H9 (cell line): ENCODE results near the gene OST4. TPM values are rescaled to one million over a fixed set of nuclear protein-coding genes. Genes with fewer than 3 reads are reported as not detected.

Experiments
- DNase-seq: peaks from one replicate; pipeline ENCODE4 v3.0.0-alpha.2; 2017
- H2AFZ ChIP-seq: one replicate; pipeline ENCODE4 v1.6.1; 2013; ENCODE audit warnings: mild to moderate bottlenecking, low read length, control low read depth, moderate library complexity
- H2AK5ac ChIP-seq: 2 replicates; pipeline ENCODE4 v1.6.1; 2013; ENCODE audit warnings: low read length, control low read depth, mixed read lengths; ENCODE audit not compliant: insufficient read length
- H2BK120ac ChIP-seq: one replicate; pipeline ENCODE4 v1.6.1; 2013; ENCODE audit warnings: low read depth, mild to moderate bottlenecking, low read length, control low read depth, inconsistent platforms; ENCODE audit not compliant: poor library complexity, severe bottlenecking
- H2BK12ac ChIP-seq: 2 replicates; pipeline ENCODE4 v1.6.1; 2013; ENCODE audit warnings: low read length, control low read depth, mixed read lengths, low read depth; ENCODE audit not compliant: insufficient read length
- H2BK15ac ChIP-seq: 2 replicates; pipeline ENCODE4 v1.6.1; 2013; ENCODE audit warnings: low read depth, low read length, control low read depth
- H2BK20ac ChIP-seq: one replicate; pipeline ENCODE4 v1.6.1; 2013; ENCODE audit warnings: low read depth, mild to moderate bottlenecking, low read length, control low read depth, inconsistent platforms; ENCODE audit not compliant: poor library complexity, severe bottlenecking
- H2BK5ac ChIP-seq: 2 replicates; pipeline ENCODE4 v1.6.1; 2013; ENCODE audit warnings: low read length, control low read depth, mixed read lengths; ENCODE audit not compliant: insufficient read length
- H3K14ac ChIP-seq: 2 replicates; pipeline ENCODE4 v1.6.1; 2013; ENCODE audit warnings: low read length, control low read depth; ENCODE audit not compliant: insufficient read depth
- H3K18ac ChIP-seq: 2 replicates; pipeline ENCODE4 v1.6.1; 2013; ENCODE audit warnings: low read depth, mild to moderate bottlenecking, mixed read lengths, low read length, control low read depth; ENCODE audit not compliant: insufficient read length
- H3K23ac ChIP-seq: 2 replicates; pipeline ENCODE4 v1.6.1; 2013; ENCODE audit warnings: low read length, control low read depth, mixed read lengths, low read depth; ENCODE audit not compliant: insufficient read length
- H3K23me2 ChIP-seq: 2 replicates; pipeline ENCODE4 v1.6.1; 2013; ENCODE audit warnings: low read depth, mild to moderate bottlenecking, mixed read lengths, low read length, control low read depth; ENCODE audit not compliant: insufficient read length, poor library complexity, severe bottlenecking
- H3K27ac ChIP-seq: 2 replicates; pipeline ENCODE4 v1.5.1; 2013; ENCODE audit warnings: low read length, control low read depth, mixed read lengths, low read depth; ENCODE audit not compliant: insufficient read length
- H3K27me3 ChIP-seq: 2 replicates; pipeline ENCODE4 v1.6.1; 2013; ENCODE audit warnings: low read length, control low read depth, inconsistent platforms; ENCODE audit not compliant: insufficient read depth
- H3K4ac ChIP-seq: 2 replicates; pipeline ENCODE4 v1.6.1; 2013; ENCODE audit warnings: low read depth, mild to moderate bottlenecking, control low read depth, inconsistent platforms, low read length, moderate library complexity
- H3K4me1 ChIP-seq: 2 replicates; pipeline ENCODE4 v1.6.1; 2013; ENCODE audit warnings: low read length, control low read depth, inconsistent platforms; ENCODE audit not compliant: insufficient read depth
- H3K4me2 ChIP-seq: 2 replicates; pipeline ENCODE4 v1.6.1; 2013; ENCODE audit warnings: low read length, control low read depth, mixed read lengths; ENCODE audit not compliant: insufficient read length, insufficient read depth
- H3K56ac ChIP-seq: 2 replicates; pipeline ENCODE4 v1.6.1; 2013; ENCODE audit warnings: low read depth, mild to moderate bottlenecking, mixed read lengths, low read length, control low read depth; ENCODE audit not compliant: insufficient read length
- H3K79me1 ChIP-seq: 2 replicates; pipeline ENCODE4 v1.6.1; 2013; ENCODE audit warnings: low read depth, mild to moderate bottlenecking, moderate library complexity, low read length, control low read depth, inconsistent platforms; ENCODE audit not compliant: insufficient read depth, poor library complexity, severe bottlenecking
- H3K79me2 ChIP-seq: 2 replicates; pipeline ENCODE4 v1.6.1; 2013; ENCODE audit warnings: low read length, control low read depth, inconsistent platforms; ENCODE audit not compliant: insufficient read depth
- H3K9ac ChIP-seq: 2 replicates; pipeline ENCODE4 v1.6.1; 2013; ENCODE audit warnings: low read length, control low read depth, mixed read lengths; ENCODE audit not compliant: insufficient read length; ENCODE audit errors: extremely low read depth
- H3K9me3 ChIP-seq: one replicate; pipeline ENCODE4 v1.6.1; 2013; ENCODE audit warnings: low read depth, low read length, inconsistent platforms; ENCODE audit not compliant: control insufficient read depth
- H3T11ph ChIP-seq: one replicate; pipeline ENCODE4 v1.6.1; 2013; ENCODE audit warnings: mild to moderate bottlenecking, low read length, control low read depth, inconsistent platforms
- H4K20me1 ChIP-seq: one replicate; pipeline ENCODE4 v1.6.1; 2013; ENCODE audit not compliant: control insufficient read depth, insufficient read length, insufficient read depth
- H4K5ac ChIP-seq: 2 replicates; pipeline ENCODE4 v1.6.1; 2013; ENCODE audit warnings: low read depth, mild to moderate bottlenecking, mixed read lengths, low read length, control low read depth; ENCODE audit not compliant: insufficient read length
- H4K8ac ChIP-seq: replicated peaks from 2 replicates; pipeline ENCODE4 v1.6.1; 2013; ENCODE audit warnings: low read length, control low read depth, mixed read lengths, low read depth; ENCODE audit not compliant: insufficient read length
- H4K91ac ChIP-seq: 2 replicates; pipeline ENCODE4 v1.6.1; 2013; ENCODE audit warnings: low read depth, mild to moderate bottlenecking, moderate library complexity, mixed read lengths, low read length, control low read depth; ENCODE audit not compliant: insufficient read length
- H3K27ac Mint-ChIP-seq, 3 experiments: 2 replicates in 2 of 3; 3 replicates in 1 of 3; pipeline ENCODE4 v1.8.0; 2020 to 2021; ENCODE audit warnings: mixed read lengths in 3 of 3, mild to moderate bottlenecking in 1 of 3, moderate library complexity in 1 of 3
- H3K27me3 Mint-ChIP-seq: 2 replicates; pipeline ENCODE4 v1.8.0; 2021; ENCODE audit warnings: low read depth, mild to moderate bottlenecking, moderate library complexity, mixed read lengths
- H3K36me3 Mint-ChIP-seq, 3 experiments: 2 replicates in 2 of 3; 3 replicates in 1 of 3; pipeline ENCODE4 v1.8.0; 2020 to 2021; ENCODE audit warnings: low read depth in 3 of 3, mixed read lengths in 3 of 3; ENCODE audit not compliant: insufficient read depth in 1 of 3
- H3K4me1 Mint-ChIP-seq, 2 experiments: 2 replicates each; pipeline ENCODE4 v1.8.0; 2020; ENCODE audit warnings: mixed read lengths in 2 of 2
- H3K4me3 Mint-ChIP-seq, 2 experiments: 2 replicates in 1 of 2; 3 replicates in 1 of 2; pipeline ENCODE4 v1.8.0; 2020 to 2021; ENCODE audit warnings: mild to moderate bottlenecking in 2 of 2, mixed read lengths in 2 of 2, moderate library complexity in 1 of 2
- H3K9me3 Mint-ChIP-seq, 2 experiments: 2 replicates in 1 of 2; 3 replicates in 1 of 2; pipeline ENCODE4 v1.8.0; 2020; ENCODE audit warnings: mild to moderate bottlenecking in 2 of 2, mixed read lengths in 2 of 2, moderate library complexity in 1 of 2
- WGBS: extraction: QIAGEN DNeasy Blood & Tissue Kit; methylation state at CpG from one replicate; pipeline ENCODE4 v1.1.7; 2013; ENCODE audit warnings: missing lambda C conversion rate, low lambda C conversion rate, mixed read lengths; ENCODE audit not compliant: insufficient read length; ENCODE audit errors: extremely low coverage; 5-methylcytosine and 5-hydroxymethylcytosine counted together
- total RNA-seq: library from RNA; stranded (reverse); gene quantifications from 2 replicates; pipeline ENCODE4 v1.2.1, GENCODE V29; 2021
- TF ChIP-seq, protein P1 (sequence below): fragments of 200-600 bp; sonication (generic); conservative IDR thresholded peaks from 3 replicates; pipeline ENCODE4 v1.8.0; 2021; ENCODE audit warnings: antibody characterized with exemption, mild to moderate bottlenecking

The OST4 gene
- total RNA-seq, 1 experiment from 2014 or later = 215 TPM

DNA sequence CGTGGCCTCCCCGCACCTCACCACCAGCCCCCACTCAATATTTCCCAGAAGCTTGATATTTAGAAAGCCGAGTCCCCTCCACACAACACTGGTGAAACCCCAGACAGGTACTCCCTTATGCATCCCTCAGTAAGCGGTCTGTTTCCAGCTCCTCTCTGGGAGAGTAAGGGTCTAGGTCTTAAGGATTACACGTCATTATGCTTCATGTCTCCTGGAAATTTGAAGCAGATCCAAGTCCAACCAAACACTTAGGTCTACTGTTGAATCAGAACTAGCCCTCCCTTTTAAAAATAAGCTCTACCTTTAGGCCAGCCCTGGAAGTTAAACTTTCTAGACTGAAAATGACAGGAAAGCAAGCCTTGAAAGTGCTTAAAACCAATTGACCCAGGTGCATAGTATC, 1.5 kb upstream of the OST4 start:
- H2BK15ac ChIP-seq = no peak overlapping the region
- H2BK120ac ChIP-seq = no peak overlapping the region
- H3K4ac ChIP-seq = no peak overlapping the region
- H2AFZ ChIP-seq = no peak overlapping the region
- H3K23ac ChIP-seq = no peak overlapping the region
- Mint-ChIP-seq H3K36me3 (peaks cover 14 to 30% (median 28%) of the 10 kb centered on the region in 3 experiments; a peak in 6 of 7 replicates), H3K27me3 (peaks cover 19% of the 10 kb centered on the region), H3K27ac (peak overlapping the region in 1 of 3 experiments; percentile 91; a peak in 1 of 7 replicates), H3K9me3 (no peaks in the 10 kb centered on the region; a peak in 1 of 5 replicates), H3K4me1 (peaks cover 19 to 24% of the 10 kb centered on the region in 2 experiments), H3K4me3 (peak overlapping the region; percentile 85 to 94)
- peaks cover 12% of the 10 kb centered on the region for H3K23me2 ChIP-seq
- no peak overlapping the region for H4K5ac ChIP-seq
- H3K18ac ChIP-seq = no peak overlapping the region
- no peaks in the 10 kb centered on the region for H3K9me3 ChIP-seq
- H3T11ph ChIP-seq = no peak overlapping the region
- no peak overlapping the region for H2BK5ac ChIP-seq
- H3K27ac ChIP-seq = no peak overlapping the region
- H3K4me2 ChIP-seq = peak overlapping the region; percentile 90
- H3K27me3 ChIP-seq = no peaks in the 10 kb centered on the region
- no peak overlapping the region for H3K9ac ChIP-seq
- H4K8ac ChIP-seq = no peak overlapping the region
- H4K91ac ChIP-seq = no peak overlapping the region
- no peak overlapping the region for H3K14ac ChIP-seq
- H3K79me1 ChIP-seq = peaks cover 2% of the 10 kb centered on the region
- H3K79me2 ChIP-seq = peaks cover 5% of the 10 kb centered on the region; the same call in 1 of the 2 replicates
- H2BK12ac ChIP-seq = no peak overlapping the region
- no peaks in the 10 kb centered on the region for H4K20me1 ChIP-seq
- H2BK20ac ChIP-seq = no peak overlapping the region
- WGBS = no CpG with 5 or more reads among the region's 5 CpGs
- TF ChIP-seq, protein P1, sequence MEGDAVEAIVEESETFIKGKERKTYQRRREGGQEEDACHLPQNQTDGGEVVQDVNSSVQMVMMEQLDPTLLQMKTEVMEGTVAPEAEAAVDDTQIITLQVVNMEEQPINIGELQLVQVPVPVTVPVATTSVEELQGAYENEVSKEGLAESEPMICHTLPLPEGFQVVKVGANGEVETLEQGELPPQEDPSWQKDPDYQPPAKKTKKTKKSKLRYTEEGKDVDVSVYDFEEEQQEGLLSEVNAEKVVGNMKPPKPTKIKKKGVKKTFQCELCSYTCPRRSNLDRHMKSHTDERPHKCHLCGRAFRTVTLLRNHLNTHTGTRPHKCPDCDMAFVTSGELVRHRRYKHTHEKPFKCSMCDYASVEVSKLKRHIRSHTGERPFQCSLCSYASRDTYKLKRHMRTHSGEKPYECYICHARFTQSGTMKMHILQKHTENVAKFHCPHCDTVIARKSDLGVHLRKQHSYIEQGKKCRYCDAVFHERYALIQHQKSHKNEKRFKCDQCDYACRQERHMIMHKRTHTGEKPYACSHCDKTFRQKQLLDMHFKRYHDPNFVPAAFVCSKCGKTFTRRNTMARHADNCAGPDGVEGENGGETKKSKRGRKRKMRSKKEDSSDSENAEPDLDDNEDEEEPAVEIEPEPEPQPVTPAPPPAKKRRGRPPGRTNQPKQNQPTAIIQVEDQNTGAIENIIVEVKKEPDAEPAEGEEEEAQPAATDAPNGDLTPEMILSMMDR = no peak
- DNase-seq = no peak
- H3K4me1 ChIP-seq = no peaks in the 10 kb centered on the region
- H2AK5ac ChIP-seq = no peak overlapping the region
- H3K56ac ChIP-seq = no peak overlapping the region
